ENCODE results near the gene DEAF1. TPM values are rescaled to one million over a fixed set of nuclear protein-coding genes. Genes with fewer than 3 reads are reported as not detected.

The DEAF1 gene
- total and polyA plus RNA-seq, 9 of the 15 experiments (the other 6 are each of a cell fraction or from before 2014, with no cell fraction given): 2.0 to 69.1 (median 26.8) TPM

DNA sequence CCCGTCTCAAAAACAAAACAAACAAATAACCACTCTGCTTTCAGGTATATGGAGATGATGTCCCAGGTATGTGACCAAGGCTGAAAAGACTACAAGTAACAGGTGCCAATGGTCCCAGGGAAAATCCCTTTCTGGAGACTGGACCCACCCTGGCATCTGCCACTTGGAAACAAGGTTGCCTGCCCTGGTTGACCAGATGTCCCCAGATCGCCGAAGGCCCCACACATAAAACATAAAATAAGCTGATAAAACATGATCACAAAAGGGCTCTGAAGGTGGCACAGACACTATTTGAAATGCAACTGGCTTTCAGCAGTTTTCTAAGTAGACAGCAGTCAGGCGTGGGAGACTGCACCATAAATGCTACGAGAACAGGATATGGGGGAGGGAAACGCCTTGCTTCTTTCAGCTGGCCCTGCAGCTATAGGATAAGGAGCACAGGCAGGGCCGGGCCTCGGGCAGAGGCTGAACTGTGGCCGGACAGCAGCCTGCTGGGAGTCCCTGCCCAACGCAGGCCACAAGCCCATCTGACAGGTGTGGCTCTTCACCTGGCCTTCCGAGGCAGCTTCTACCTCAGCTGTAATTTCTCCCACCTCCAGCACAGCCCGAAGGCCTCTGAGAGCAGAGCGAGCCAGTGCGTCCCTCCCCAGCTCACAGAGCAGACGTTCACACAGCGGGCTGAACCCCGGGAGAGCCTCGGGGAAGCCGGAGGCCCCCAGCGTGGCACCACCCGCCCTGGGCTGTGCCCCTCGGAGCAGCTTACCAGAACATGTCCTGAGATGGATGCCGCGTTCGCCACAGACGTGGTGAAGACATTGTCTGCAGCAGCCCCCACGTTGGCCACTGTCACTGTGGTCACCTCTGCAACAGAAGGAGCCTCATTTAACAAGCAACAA is 4.0 kb downstream of the DEAF1 start (continued):
- TF ChIP-seq ZNF561 (CRISPR knock-in tag; conservative IDR thresholded peaks at IDR 0.05) (no peak), MEIS2 (IDR thresholded peaks at IDR 0.05; ENCODE audit: partially characterized antibody) (no peak), RFX7 (CRISPR knock-in tag; IDR thresholded peaks at IDR 0.05) (no peak), MYC (IDR thresholded peaks at IDR 0.05; ENCODE audit: low read depth, low read length) (no peak), MYC (CRISPR knock-in tag; IDR thresholded peaks at IDR 0.05; ENCODE audit: borderline replicate concordance, low read depth) (no peak), PYGO2 (tag; IDR thresholded peaks at IDR 0.05) (no peak), SMARCC2 (IDR thresholded peaks at IDR 0.05; ENCODE audit: low read depth) (no peak), ZNF431 (CRISPR knock-in tag; IDR thresholded peaks at IDR 0.05) (0 out of 2 replicates have a peak, but pooled peaks have one; percentile 6)
- TF ChIP-seq, protein P1, sequence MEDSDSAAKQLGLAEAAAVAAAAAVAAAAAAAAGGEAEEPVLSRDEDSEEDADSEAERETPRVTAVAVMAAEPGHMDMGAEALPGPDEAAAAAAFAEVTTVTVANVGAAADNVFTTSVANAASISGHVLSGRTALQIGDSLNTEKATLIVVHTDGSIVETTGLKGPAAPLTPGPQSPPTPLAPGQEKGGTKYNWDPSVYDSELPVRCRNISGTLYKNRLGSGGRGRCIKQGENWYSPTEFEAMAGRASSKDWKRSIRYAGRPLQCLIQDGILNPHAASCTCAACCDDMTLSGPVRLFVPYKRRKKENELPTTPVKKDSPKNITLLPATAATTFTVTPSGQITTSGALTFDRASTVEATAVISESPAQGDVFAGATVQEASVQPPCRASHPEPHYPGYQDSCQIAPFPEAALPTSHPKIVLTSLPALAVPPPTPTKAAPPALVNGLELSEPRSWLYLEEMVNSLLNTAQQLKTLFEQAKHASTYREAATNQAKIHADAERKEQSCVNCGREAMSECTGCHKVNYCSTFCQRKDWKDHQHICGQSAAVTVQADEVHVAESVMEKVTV (CRISPR knock-in tag; IDR thresholded peaks at IDR 0.05): no peak
- TF ChIP-seq, protein P2, sequence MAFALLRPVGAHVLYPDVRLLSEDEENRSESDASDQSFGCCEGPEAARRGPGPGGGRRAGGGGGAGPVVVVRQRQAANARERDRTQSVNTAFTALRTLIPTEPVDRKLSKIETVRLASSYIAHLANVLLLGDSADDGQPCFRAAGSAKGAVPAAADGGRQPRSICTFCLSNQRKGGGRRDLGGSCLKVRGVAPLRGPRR (CRISPR knock-in tag; IDR thresholded peaks at IDR 0.05): no peak
